KMS-11 (cell line): ENCODE measurements around the gene ADGRG1.

ENCODE experiments used
- H2AFZ ChIP-seq: fragments of 200-600 bp; sonication (generic); 2 replicates; pipeline ENCODE4 v1.6.1; 2016; ENCODE audit warnings: antibody characterized with exemption, mixed run types, low read depth
- H3K27ac ChIP-seq: fragments of 200-600 bp; sonication (generic); 2 replicates; pipeline ENCODE4 v1.6.1; 2016; ENCODE audit warnings: mild to moderate bottlenecking, mixed run types
- H3K27me3 ChIP-seq: fragments of 200-600 bp; sonication (generic); 2 replicates; pipeline ENCODE4 v1.6.1; 2017; ENCODE audit warnings: mild to moderate bottlenecking, low read depth, mixed run types, moderate library complexity; ENCODE audit not compliant: insufficient read depth
- H3K36me3 ChIP-seq: fragments of 200-600 bp; sonication (generic); 2 replicates; pipeline ENCODE4 v1.6.1; 2017; ENCODE audit warnings: mild to moderate bottlenecking, mixed run types; ENCODE audit not compliant: insufficient read depth
- H3K4me1 ChIP-seq: fragments of 200-600 bp; sonication (generic); 2 replicates; pipeline ENCODE4 v1.6.1; 2016; ENCODE audit warnings: mild to moderate bottlenecking, low read depth, mixed run types; ENCODE audit not compliant: poor library complexity, severe bottlenecking
- H3K4me2 ChIP-seq: fragments of 200-600 bp; sonication (generic); 2 replicates; pipeline ENCODE4 v1.7.0; 2016; ENCODE audit warnings: mild to moderate bottlenecking, mixed run types
- H3K4me3 ChIP-seq: fragments of 200-600 bp; sonication (generic); IDR thresholded peaks from 2 replicates; pipeline ENCODE4 v1.6.1; 2017; ENCODE audit warnings: low read depth, low read length, mixed read lengths; ENCODE audit not compliant: insufficient read depth
- H3K79me2 ChIP-seq: fragments of 200-600 bp; sonication (generic); 2 replicates; pipeline ENCODE4 v1.6.1; 2016; ENCODE audit warnings: low read depth, mixed run types; ENCODE audit not compliant: insufficient read depth
- H3K9ac ChIP-seq: fragments of 200-600 bp; sonication (generic); 2 replicates; pipeline ENCODE4 v1.6.1; 2016; ENCODE audit warnings: mild to moderate bottlenecking, mixed run types
- H4K20me1 ChIP-seq: fragments of 200-600 bp; sonication (generic); 2 replicates; pipeline ENCODE4 v1.6.1; 2016; ENCODE audit warnings: mild to moderate bottlenecking, mixed run types; ENCODE audit not compliant: insufficient read depth
- TF ChIP-seq, protein P1 (sequence below): fragments of 200-600 bp; sonication (generic); conservative IDR thresholded peaks from 2 replicates; pipeline ENCODE4 v1.6.1; 2017; ENCODE audit warnings: low read depth, mild to moderate bottlenecking, antibody characterized with exemption, low read length, moderate library complexity, mixed read lengths

ADGRG1 gene

DNA sequence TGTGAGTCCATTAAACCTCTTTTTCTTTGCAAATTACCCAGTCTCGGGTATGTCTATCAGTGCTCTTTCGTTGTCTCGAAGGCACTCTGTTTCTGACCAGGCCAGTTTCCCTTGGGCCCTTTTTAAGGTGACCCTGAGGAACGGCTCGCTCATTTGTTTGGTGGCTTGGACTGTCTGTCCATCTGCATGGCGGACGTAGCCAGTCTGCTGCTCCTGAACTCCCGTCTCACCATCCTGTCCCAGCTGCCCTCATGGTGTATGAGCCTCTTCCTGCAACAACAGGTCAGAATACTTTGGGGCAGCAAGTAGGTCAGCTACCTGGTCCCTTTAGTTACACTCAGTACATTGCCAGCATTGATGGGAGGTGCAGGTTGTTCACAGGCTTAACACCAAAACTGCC is 85.2 kb downstream of the ADGRG1 start:
- H4K20me1 ChIP-seq = no peaks in the 10 kb centered on the region
- H3K79me2 ChIP-seq = no peaks in the 10 kb centered on the region
- H3K27me3 ChIP-seq = no peaks in the 10 kb centered on the region
- no peaks in the 10 kb centered on the region for H3K4me1 ChIP-seq
- TF ChIP-seq, protein P1, sequence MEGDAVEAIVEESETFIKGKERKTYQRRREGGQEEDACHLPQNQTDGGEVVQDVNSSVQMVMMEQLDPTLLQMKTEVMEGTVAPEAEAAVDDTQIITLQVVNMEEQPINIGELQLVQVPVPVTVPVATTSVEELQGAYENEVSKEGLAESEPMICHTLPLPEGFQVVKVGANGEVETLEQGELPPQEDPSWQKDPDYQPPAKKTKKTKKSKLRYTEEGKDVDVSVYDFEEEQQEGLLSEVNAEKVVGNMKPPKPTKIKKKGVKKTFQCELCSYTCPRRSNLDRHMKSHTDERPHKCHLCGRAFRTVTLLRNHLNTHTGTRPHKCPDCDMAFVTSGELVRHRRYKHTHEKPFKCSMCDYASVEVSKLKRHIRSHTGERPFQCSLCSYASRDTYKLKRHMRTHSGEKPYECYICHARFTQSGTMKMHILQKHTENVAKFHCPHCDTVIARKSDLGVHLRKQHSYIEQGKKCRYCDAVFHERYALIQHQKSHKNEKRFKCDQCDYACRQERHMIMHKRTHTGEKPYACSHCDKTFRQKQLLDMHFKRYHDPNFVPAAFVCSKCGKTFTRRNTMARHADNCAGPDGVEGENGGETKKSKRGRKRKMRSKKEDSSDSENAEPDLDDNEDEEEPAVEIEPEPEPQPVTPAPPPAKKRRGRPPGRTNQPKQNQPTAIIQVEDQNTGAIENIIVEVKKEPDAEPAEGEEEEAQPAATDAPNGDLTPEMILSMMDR = no peak
- H3K4me2 ChIP-seq = no peak overlapping the region
- no peak overlapping the region for H3K4me3 ChIP-seq
- H3K9ac ChIP-seq = no peak overlapping the region
- H3K27ac ChIP-seq = no peak overlapping the region
- H2AFZ ChIP-seq = no peak overlapping the region
- no peaks in the 10 kb centered on the region for H3K36me3 ChIP-seq

DNA sequence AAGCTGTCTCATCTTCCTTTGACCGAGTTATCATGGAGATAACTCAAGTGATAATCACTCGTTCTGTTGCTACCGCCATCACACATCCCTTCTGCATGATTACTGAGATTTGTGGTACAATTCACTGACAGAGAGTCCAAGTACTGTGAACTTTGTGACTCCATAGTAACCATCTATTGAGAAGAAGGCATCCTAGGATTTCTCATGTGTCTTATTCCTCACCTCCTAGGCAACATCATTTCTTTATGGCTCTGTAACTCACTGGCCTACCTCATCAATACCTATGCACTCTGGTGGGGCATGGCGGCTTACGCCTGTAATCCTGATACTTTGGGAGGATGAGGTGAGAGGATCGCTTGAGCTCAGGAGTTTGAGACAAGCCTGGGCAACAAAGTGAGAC is 85.6 kb downstream of the ADGRG1 start:
- no peaks in the 10 kb centered on the region for H3K36me3 ChIP-seq

More for the DNA sequence above, 85.6 kb downstream of the ADGRG1 start:
- no peaks in the 10 kb centered on the region for H3K27me3 ChIP-seq
- no peak overlapping the region for H3K4me2 ChIP-seq
- no peaks in the 10 kb centered on the region for H4K20me1 ChIP-seq
- no peak overlapping the region for H3K27ac ChIP-seq
- H3K79me2 ChIP-seq = no peaks in the 10 kb centered on the region
- no peak overlapping the region for H3K4me3 ChIP-seq
- H3K9ac ChIP-seq = no peak overlapping the region
- no peak overlapping the region for H2AFZ ChIP-seq
- no peaks in the 10 kb centered on the region for H3K4me1 ChIP-seq
- TF ChIP-seq, protein P1 = no peak
